Neural crest cell (in vitro differentiated cells): Measurements from ENCODE around the gene MYCBPAP. TPM values are rescaled to one million over a fixed set of nuclear protein-coding genes. Genes with fewer than 3 reads are reported as not detected.
A peak's percentile ranks its signal among the peaks of the same experiment; 100 is the strongest.

ENCODE experiments used
- DNase-seq: peaks from one replicate; pipeline ENCODE4 v3.0.0; 2021; ENCODE audit warnings: low read depth, mixed read lengths, low spot score
- H3K27ac Mint-ChIP-seq: one replicate; pipeline ENCODE4 v1.8.0; 2021; ENCODE audit warnings: mild to moderate bottlenecking, mixed read lengths; ENCODE audit not compliant: unreplicated experiment
- H3K27me3 Mint-ChIP-seq: 2 replicates; pipeline ENCODE4 v1.8.0; 2021; ENCODE audit warnings: low read depth, mild to moderate bottlenecking, mixed read lengths
- H3K36me3 Mint-ChIP-seq: 2 replicates; pipeline ENCODE4 v1.8.0; 2021; ENCODE audit warnings: low read depth, mild to moderate bottlenecking, mixed read lengths
- H3K4me1 Mint-ChIP-seq: 2 replicates; pipeline ENCODE4 v1.8.0; 2021; ENCODE audit warnings: mixed read lengths
- H3K4me3 Mint-ChIP-seq: one replicate; pipeline ENCODE4 v1.8.0; 2021; ENCODE audit warnings: mild to moderate bottlenecking, mixed read lengths
- H3K9me3 Mint-ChIP-seq: 2 replicates; pipeline ENCODE4 v1.8.0; 2021; ENCODE audit warnings: mixed read lengths
- CTCF ChIP-seq: fragments of 200-600 bp; sonication (generic); conservative IDR thresholded peaks from 2 replicates; pipeline ENCODE4 v1.5.0; 2021; ENCODE audit warnings: antibody characterized with exemption, mild to moderate bottlenecking
- total RNA-seq: library from RNA; stranded (reverse); gene quantifications from 2 replicates; pipeline ENCODE4 v1.2.1, GENCODE V29; 2021

The MYCBPAP gene
- total RNA-seq, 1 donor from 2014 or later: 1.2 TPM

- TF ChIP-seq CTCF: no peak
- H3K9me3 Mint-ChIP-seq: no peaks in the 10 kb centered on the region
- no peak for DNase-seq
- no peak overlapping the region for H3K4me3 Mint-ChIP-seq
- H3K27ac Mint-ChIP-seq: no peak overlapping the region
- peaks cover 5% of the 10 kb centered on the region for H3K4me1 Mint-ChIP-seq
- H3K36me3 Mint-ChIP-seq: no peaks in the 10 kb centered on the region
- peaks cover 6% of the 10 kb centered on the region for H3K27me3 Mint-ChIP-seq
Measured at GRCh38 chr17:50551433-50551815, 43.2 kb downstream of the MYCBPAP start.

GRCh38 chr17:50551884-50552283, 43.6 kb downstream of the MYCBPAP start:
- DNase-seq: no peak
- no peak for TF ChIP-seq CTCF
- Mint-ChIP-seq H3K36me3 (no peaks in the 10 kb centered on the region), H3K27me3 (peaks cover 11% of the 10 kb centered on the region), H3K9me3 (no peaks in the 10 kb centered on the region), H3K27ac (no peak overlapping the region), H3K4me3 (no peak overlapping the region), H3K4me1 (peaks cover 5% of the 10 kb centered on the region)

GRCh38 chr17:50554201-50554600, 46.0 kb downstream of the MYCBPAP start:
- Mint-ChIP-seq H3K36me3 (no peaks in the 10 kb centered on the region), H3K27me3 (peaks cover 34% of the 10 kb centered on the region), H3K27ac (no peak overlapping the region), H3K4me3 (no peak overlapping the region), H3K9me3 (no peaks in the 10 kb centered on the region), H3K4me1 (peaks cover 13% of the 10 kb centered on the region)
- no peak for TF ChIP-seq CTCF
- no peak for DNase-seq

- H3K4me1 Mint-ChIP-seq: peaks cover 15% of the 10 kb centered on the region
- H3K4me3 Mint-ChIP-seq: no peak overlapping the region
- no peaks in the 10 kb centered on the region for H3K36me3 Mint-ChIP-seq
Measured at GRCh38 chr17:50556803-50557202, 48.6 kb downstream of the MYCBPAP start.

GRCh38 chr17:50557630-50558029, 49.4 kb downstream of the MYCBPAP start:
- no peaks in the 10 kb centered on the region for H3K9me3 Mint-ChIP-seq
- H3K27me3 Mint-ChIP-seq: peaks cover 59% of the 10 kb centered on the region
- H3K36me3 Mint-ChIP-seq: no peaks in the 10 kb centered on the region
- peak overlapping the region; percentile 72 for H3K4me3 Mint-ChIP-seq
- no peak overlapping the region for H3K27ac Mint-ChIP-seq
- TF ChIP-seq CTCF: no peak
- H3K4me1 Mint-ChIP-seq: peaks cover 20% of the 10 kb centered on the region
- DNase-seq: no peak

More at GRCh38 chr17:50556803-50557202, 48.6 kb downstream of the MYCBPAP start:
- DNase-seq: no peak
- no peak for TF ChIP-seq CTCF
- Mint-ChIP-seq H3K27ac (no peak overlapping the region), H3K27me3 (peaks cover 51% of the 10 kb centered on the region), H3K9me3 (no peaks in the 10 kb centered on the region)

GRCh38 chr17:50558091-50558490, 49.9 kb downstream of the MYCBPAP start:
- Mint-ChIP-seq H3K27me3 (peaks cover 64% of the 10 kb centered on the region), H3K4me1 (peaks cover 20% of the 10 kb centered on the region), H3K27ac (no peak overlapping the region), H3K36me3 (no peaks in the 10 kb centered on the region), H3K4me3 (peak overlapping the region; percentile 72), H3K9me3 (no peaks in the 10 kb centered on the region)
- no peak for TF ChIP-seq CTCF
- no peak for DNase-seq
